Esophagus muscularis mucosa (tissue), 4 donors: ENCODE measurements around the gene TNRC6A.

Experiments used
- CTCF ChIP-seq, 3 experiments: fragments of 200-600 bp in 2 of 3; fragments of 450-650 bp in 1 of 3; sonication (generic) in 2 of 3; IDR thresholded peaks; one replicate each; pipeline ENCODE4 v1.5.1; 2017 to 2019; ENCODE audit warnings: antibody characterized with exemption in 3 of 3, mild to moderate bottlenecking in 2 of 3, moderate library complexity in 1 of 3
- EP300 ChIP-seq: sonication (generic); formaldehyde crosslinking; IDR thresholded peaks from one replicate; pipeline ENCODE4 v1.6.1; 2017; ENCODE audit warnings: antibody characterized with exemption
- POLR2A ChIP-seq: fragments of 450-650 bp; IDR thresholded peaks from one replicate; pipeline ENCODE4 v1.6.1; 2017; ENCODE audit warnings: antibody characterized with exemption, moderate library complexity, mild to moderate bottlenecking, low read depth

DNA sequence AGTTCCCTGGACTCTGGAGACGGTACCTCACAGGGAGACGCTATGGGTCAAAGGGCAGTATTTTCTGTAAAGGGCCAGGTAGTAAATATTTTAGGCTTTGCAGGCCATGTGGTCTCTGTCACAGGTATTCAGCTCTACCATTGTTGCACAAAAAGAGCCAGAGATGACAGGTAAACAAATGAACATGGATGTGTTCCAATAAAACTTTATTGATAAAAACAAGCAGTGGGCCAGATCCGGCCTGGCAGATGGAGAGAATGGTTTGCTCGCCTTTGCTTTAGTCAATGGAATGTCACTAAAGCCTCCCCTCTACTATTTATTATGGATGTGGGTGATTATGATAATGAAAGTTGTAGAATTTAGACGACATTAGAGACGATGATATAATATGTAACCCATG lies 107.4 kb downstream of the TNRC6A start:
- TF ChIP-seq CTCF (IDR thresholded peaks at IDR 0.05) (no peak), POLR2A (no peak), EP300 (no peak)
